Breast epithelium (tissue), 4 donors: Measurements from ENCODE around the gene MCRS1. TPM values are rescaled to one million over a fixed set of nuclear protein-coding genes. Genes with fewer than 3 reads are reported as not detected.

Experiments
- DNase-seq, 2 donors: peaks; one replicate each; pipeline ENCODE4 v3.0.0-alpha.2; 2019; ENCODE audit warnings: low spot score in 2 of 2
- H3K27ac ChIP-seq, 2 donors: fragments of 200-600 bp; sonication (generic) in 1 of 2; one replicate each; pipeline ENCODE4 v1.5.1; 2016 to 2019; ENCODE audit warnings: mild to moderate bottlenecking in 1 of 2
- H3K27me3 ChIP-seq, 2 donors: fragments of 200-600 bp; sonication (generic) in 1 of 2; one replicate each; pipeline versions ENCODE4 v1.5.1 to v1.6.0; 2017 to 2019; ENCODE audit warnings: control low read depth in 1 of 2, mild to moderate bottlenecking in 1 of 2
- H3K36me3 ChIP-seq: fragments of 200-600 bp; one replicate; pipeline ENCODE4 v1.5.1; 2019
- H3K4me1 ChIP-seq, 2 donors: fragments of 200-600 bp; sonication (generic); one replicate each; pipeline ENCODE4 v1.5.1; 2016 to 2019; ENCODE audit warnings: control low read depth in 1 of 2
- H3K4me3 ChIP-seq, 3 donors: fragments of 200-600 bp; sonication (generic); 1 replicate in 2 of 3; 2 replicates in 1 of 3; pipeline ENCODE4 v1.5.1; 2016 to 2019; ENCODE audit warnings: mild to moderate bottlenecking in 3 of 3, moderate library complexity in 2 of 3
- H3K9me3 ChIP-seq, 2 donors: fragments of 200-600 bp; sonication (generic) in 1 of 2; one replicate each; pipeline ENCODE4 v1.5.1; 2016 to 2019; ENCODE audit warnings: control low read depth in 1 of 2
- CTCF ChIP-seq, 3 donors: fragments of 450-650 bp; IDR thresholded peaks; one replicate each; pipeline ENCODE4 v1.5.1; 2016 to 2017; ENCODE audit warnings: antibody characterized with exemption in 3 of 3, mild to moderate bottlenecking in 3 of 3, moderate library complexity in 3 of 3
- POLR2A ChIP-seq: fragments of 450-650 bp; IDR thresholded peaks from one replicate; pipeline ENCODE4 v1.6.1; 2016; ENCODE audit warnings: antibody characterized with exemption, mild to moderate bottlenecking, moderate library complexity
- POLR2AphosphoS5 ChIP-seq, 3 donors: sonication (generic); formaldehyde crosslinking; IDR thresholded peaks; one replicate each; pipeline ENCODE4 v1.6.1; 2017; ENCODE audit warnings: antibody characterized with exemption in 3 of 3
- intact Hi-C: fragments of 100-400 bp; cut with DNase I; formaldehyde crosslinking; loops from one replicate; pipeline ENCODE4 v1.15.1; 2023; ENCODE audit warnings: low total_unique reads
- total RNA-seq, 3 donors: library from RNA; depleted of rRNA; stranded (reverse); fragments of >200 nt; gene quantifications; one replicate each; pipeline ENCODE4 v1.1.0, GENCODE V29; 2016

MCRS1 gene
- total RNA-seq, 3 donors from 2014 or later: 37.6 to 52.4 (median 52.1) TPM

GRCh38 chr12:49598527-49598926 is 30.6 kb upstream of the MCRS1 start:
- Histone ChIP-seq H3K27ac (no peak overlapping the region), H3K36me3 (no peaks in the 10 kb centered on the region), H3K4me3 (no peak overlapping the region), H3K4me1 (no peaks in the 10 kb centered on the region), H3K9me3 (no peaks in the 10 kb centered on the region), H3K27me3 (no peaks in the 10 kb centered on the region)
- DNase-seq: no peak
- intact Hi-C loops: no loop called here
- TF ChIP-seq CTCF (IDR thresholded peaks at IDR 0.05): no peak
- TF ChIP-seq POLR2A: no peak
- TF ChIP-seq POLR2AphosphoS5 (IDR thresholded peaks at IDR 0.05): no peak

DNA sequence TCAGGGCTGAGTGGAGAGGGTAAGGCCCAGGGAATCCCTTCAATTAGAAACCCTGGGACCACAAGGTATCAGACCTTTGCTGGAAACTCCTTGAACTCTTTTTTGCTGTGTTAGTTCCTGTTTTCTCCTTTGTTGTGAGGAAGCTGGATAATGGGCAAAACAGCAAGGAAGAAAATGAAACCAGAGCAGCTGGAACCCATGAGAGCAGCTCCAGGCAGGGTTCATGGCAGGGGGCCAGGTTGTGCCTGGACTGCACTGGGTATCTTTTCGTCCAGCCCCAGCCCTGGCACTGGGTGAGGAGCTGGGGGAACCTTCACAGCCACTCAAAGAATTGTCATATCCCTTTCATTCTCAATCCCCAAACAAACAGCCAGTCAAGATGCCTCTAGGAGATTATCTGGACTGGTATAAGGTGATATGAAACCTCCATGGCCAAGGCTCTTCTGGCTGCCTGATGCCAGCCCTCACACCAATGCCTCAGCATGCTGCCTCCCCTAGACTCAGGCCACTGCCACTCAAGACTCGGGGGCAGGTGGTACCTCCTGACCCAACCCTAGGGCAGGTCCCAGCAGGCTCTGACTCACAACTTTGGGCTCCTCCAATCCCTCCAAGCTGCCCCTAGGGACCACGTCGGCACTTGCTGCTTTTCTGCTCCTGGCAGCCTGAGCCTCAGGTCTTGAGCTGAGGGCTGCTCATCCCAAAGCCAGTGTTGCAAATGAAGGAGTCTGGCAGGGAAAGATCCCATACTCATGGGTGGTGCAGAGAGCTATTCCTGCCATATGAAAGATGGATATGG is 21.0 kb upstream of the MCRS1 start:
- no peak for DNase-seq
- Histone ChIP-seq H3K4me3 (no peak overlapping the region), H3K9me3 (no peaks in the 10 kb centered on the region), H3K36me3 (no peaks in the 10 kb centered on the region), H3K4me1 (no peaks in the 10 kb centered on the region), H3K27ac (no peak overlapping the region), H3K27me3 (no peaks in the 10 kb centered on the region)
- intact Hi-C loops: no loop called here
- TF ChIP-seq POLR2AphosphoS5 (IDR thresholded peaks at IDR 0.05) (no peak), POLR2A (no peak), CTCF (IDR thresholded peaks at IDR 0.05) (no peak)

- no peaks in the 10 kb centered on the region for H3K9me3 ChIP-seq
- H3K4me1 ChIP-seq: no peaks in the 10 kb centered on the region
- H3K27me3 ChIP-seq: no peaks in the 10 kb centered on the region
- H3K27ac ChIP-seq: no peak overlapping the region
- no peak overlapping the region for H3K4me3 ChIP-seq
- no peak for TF ChIP-seq POLR2AphosphoS5 (IDR thresholded peaks at IDR 0.05)
- TF ChIP-seq POLR2A: no peak
- TF ChIP-seq CTCF (IDR thresholded peaks at IDR 0.05): no peak
- H3K36me3 ChIP-seq: no peaks in the 10 kb centered on the region
- intact Hi-C loops: no loop called here
- no peak for DNase-seq
Observed at GRCh38 chr12:49588281-49588680, 20.3 kb upstream of the MCRS1 start.

- Histone ChIP-seq H3K9me3 (no peaks in the 10 kb centered on the region), H3K27me3 (no peaks in the 10 kb centered on the region), H3K4me3 (no peak overlapping the region), H3K27ac (no peak overlapping the region), H3K4me1 (no peaks in the 10 kb centered on the region), H3K36me3 (no peaks in the 10 kb centered on the region)
- no peak for DNase-seq
- intact Hi-C loops: no loop called here
- TF ChIP-seq POLR2A: no peak
- no peak for TF ChIP-seq CTCF (IDR thresholded peaks at IDR 0.05)
- TF ChIP-seq POLR2AphosphoS5 (IDR thresholded peaks at IDR 0.05): no peak
Observed at GRCh38 chr12:49587174-49587908, 19.4 kb upstream of the MCRS1 start.
